ENCODE measurements around the gene PTX4.

- TF ChIP-seq CTCF (IDR thresholded peaks at IDR 0.05; ENCODE audit: borderline replicate concordance, extremely low read depth, low read length, poor library complexity, severe bottlenecking), result no peak
- no peak for TF ChIP-seq EZH2 (IDR thresholded peaks at IDR 0.05; ENCODE audit: borderline replicate concordance, low read depth, low read length, severe bottlenecking)
These were observed 43.1 kb downstream of the PTX4 start for GRCh38 chr16:1445518-1446203.

All from DND-41 (cell line).